ENCODE data around the gene GFOD2. TPM values are rescaled to one million over a fixed set of nuclear protein-coding genes. Genes with fewer than 3 reads are reported as not detected.

Gene GFOD2
- total RNA-seq, 1 donor from 2014 or later, result 31.7 TPM

DNA sequence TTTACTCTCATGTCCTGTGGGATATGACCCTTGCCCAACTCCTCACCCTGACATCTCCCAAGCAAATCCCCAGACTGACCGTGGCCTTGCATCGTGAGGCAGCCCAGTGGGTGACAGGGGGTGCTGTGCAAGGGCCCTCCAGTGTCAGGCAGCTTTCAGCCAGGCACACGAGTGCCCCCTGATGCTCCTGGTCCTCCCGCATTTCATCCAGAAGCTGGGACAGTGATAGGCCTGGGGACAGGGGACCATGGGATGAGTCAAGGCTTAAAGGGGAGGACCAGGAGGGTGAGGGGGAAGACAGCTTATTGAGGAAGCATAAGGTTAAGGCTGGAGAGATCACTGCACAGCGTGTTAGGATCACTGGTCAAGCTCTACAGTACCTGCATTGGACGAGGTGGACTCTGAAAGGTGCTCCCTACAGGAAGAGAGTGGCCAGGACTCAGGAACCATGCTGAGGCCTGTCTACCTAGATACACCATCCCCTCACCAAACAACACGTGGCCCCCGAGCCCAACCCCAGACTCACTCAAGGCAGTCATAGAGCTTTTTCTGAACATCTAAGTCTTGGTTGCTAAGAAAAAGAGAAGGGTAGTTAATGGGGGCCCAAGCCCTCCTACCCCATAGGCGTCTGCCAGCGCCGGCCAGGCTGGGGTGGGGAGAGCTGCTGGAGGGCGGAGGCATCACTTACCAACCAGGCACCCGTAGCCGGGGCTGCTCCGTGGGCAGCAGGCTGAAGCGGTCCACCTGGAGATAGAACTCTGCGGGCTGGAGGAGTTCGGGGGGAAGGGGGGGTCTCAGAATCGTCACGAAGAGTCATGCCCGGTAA is 60.1 kb downstream of the GFOD2 start:
- peaks cover 16% of the 10 kb centered on the region for H3K27me3 Mint-ChIP-seq
- TF ChIP-seq, protein P1, sequence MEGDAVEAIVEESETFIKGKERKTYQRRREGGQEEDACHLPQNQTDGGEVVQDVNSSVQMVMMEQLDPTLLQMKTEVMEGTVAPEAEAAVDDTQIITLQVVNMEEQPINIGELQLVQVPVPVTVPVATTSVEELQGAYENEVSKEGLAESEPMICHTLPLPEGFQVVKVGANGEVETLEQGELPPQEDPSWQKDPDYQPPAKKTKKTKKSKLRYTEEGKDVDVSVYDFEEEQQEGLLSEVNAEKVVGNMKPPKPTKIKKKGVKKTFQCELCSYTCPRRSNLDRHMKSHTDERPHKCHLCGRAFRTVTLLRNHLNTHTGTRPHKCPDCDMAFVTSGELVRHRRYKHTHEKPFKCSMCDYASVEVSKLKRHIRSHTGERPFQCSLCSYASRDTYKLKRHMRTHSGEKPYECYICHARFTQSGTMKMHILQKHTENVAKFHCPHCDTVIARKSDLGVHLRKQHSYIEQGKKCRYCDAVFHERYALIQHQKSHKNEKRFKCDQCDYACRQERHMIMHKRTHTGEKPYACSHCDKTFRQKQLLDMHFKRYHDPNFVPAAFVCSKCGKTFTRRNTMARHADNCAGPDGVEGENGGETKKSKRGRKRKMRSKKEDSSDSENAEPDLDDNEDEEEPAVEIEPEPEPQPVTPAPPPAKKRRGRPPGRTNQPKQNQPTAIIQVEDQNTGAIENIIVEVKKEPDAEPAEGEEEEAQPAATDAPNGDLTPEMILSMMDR (conservative IDR thresholded peaks at IDR 0.05), result no peak
- no peaks in the 10 kb centered on the region for H3K9me3 Mint-ChIP-seq
- no peak overlapping the region for H3K27ac Mint-ChIP-seq
- H3K4me3 Mint-ChIP-seq, result peak overlapping the region; percentile 96
- H3K36me3 Mint-ChIP-seq, result peaks cover 3% of the 10 kb centered on the region
- DNase-seq (ENCODE audit: extremely low spot score, unreplicated experiment), result no peak
- peaks cover 1% of the 10 kb centered on the region for H3K4me1 Mint-ChIP-seq (ENCODE audit: unreplicated experiment)

DNA sequence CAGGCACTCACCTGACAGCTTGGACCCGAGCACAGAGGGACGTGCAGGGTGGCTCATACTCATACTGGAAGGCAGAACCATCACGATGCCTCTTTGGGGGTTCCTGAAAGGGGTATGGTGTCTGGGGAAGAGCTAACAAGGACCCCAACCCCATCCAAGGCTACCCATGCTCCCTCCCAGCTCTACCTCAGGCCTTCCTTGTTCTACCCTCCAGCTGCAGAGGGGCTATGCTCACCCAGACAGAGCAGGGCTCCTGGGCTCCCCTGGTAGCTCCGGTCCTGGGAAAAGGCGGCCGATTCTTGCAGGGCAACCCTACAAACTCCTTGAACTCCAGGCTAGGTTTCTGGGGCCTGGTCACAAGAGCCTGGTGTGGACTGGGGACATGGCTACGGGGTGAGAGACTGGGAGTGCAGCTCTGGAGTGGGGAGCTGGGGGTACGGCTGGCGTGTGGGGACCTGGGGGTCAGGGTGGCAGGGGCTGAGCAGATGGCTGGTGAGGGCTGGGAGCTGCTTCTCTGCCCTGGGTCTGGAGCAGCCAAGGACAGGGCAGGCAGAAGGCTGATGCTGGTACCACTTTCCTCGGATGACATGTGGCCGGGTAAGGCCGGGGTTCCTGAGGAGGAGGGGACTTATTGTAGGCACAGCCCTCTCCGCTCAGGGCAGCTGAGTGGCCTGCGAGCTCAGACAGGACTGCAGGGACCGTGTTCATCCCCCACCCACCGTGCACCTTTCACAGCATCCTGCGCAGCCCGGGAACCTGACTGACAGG is 61.2 kb downstream of the GFOD2 start:
- Mint-ChIP-seq H3K27ac (no peak overlapping the region), H3K4me1 (ENCODE audit: unreplicated experiment) (no peaks in the 10 kb centered on the region), H3K4me3 (no peak overlapping the region), H3K9me3 (no peaks in the 10 kb centered on the region), H3K27me3 (peaks cover 20% of the 10 kb centered on the region), H3K36me3 (peaks cover 3% of the 10 kb centered on the region)
- TF ChIP-seq, protein P1 (conservative IDR thresholded peaks at IDR 0.05), result no peak
- DNase-seq (ENCODE audit: extremely low spot score, unreplicated experiment), result no peak

DNA sequence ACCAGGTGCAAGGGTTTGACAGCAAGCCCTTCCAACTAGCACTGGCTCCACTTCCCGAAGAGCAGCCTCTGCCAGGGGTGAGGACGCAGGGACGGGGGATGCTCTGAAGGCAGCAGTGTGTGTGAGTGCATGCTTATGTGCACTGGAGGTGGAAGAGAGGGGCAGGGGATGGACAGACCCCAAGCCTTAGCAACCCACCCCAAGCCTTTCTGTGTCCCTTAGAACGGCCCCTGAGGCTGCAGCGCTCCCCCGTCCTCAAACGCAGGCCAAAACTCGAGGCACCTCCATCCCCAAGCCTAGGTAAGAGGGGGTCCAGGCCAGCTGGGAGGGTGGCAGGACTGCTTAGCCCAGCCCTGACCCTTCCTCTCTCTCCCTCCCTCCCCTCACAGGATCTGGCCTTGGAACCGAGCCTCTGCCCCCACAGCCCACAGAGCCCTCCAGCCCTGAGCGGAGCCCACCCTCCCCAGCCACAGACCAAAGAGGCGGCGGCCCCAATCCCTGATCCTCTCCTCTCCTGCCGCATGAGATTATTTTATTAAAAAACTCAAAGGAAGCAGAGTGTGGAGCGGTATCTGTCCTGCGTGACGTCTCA is 62.0 kb downstream of the GFOD2 start:
- Mint-ChIP-seq H3K27me3 (peaks cover 23% of the 10 kb centered on the region), H3K4me3 (peak overlapping the region; percentile 59), H3K4me1 (ENCODE audit: unreplicated experiment) (no peaks in the 10 kb centered on the region), H3K27ac (no peak overlapping the region), H3K9me3 (no peaks in the 10 kb centered on the region), H3K36me3 (peaks cover 3% of the 10 kb centered on the region)
- TF ChIP-seq, protein P1 (conservative IDR thresholded peaks at IDR 0.05), result no peak
- DNase-seq (ENCODE audit: extremely low spot score, unreplicated experiment), result no peak

DNA sequence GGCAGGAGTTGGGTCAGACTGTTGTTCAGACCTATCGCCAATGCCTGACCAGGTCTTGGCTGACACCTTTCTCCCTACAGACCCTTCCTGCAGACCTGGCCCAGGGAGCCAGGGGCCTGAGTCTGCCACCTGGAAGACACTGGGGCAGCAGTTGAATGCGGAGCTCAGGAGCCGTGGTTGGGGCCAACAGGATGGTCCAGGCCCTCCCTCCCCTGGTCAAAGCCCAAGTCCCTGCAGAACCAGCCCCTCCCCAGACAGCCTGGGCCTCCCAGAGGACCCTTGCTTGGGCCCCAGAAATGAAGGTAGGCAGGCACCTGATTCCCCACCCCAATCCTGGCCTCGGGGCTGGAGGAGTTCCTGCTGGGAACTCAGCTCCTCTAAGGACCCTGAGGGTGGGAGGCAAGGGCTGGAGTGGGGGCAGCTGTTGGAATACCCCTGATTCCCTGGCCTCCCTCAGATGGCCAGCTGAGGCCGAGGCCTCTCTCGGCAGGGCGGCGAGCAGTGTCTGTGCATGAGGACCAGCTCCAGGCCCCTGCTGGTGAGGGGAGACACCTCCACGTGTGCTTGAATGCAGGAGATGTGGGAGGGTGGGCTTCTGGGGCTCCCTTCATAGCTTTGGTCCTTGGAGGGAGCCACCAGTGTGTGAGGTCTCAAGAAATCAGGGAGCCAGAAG is 62.6 kb downstream of the GFOD2 start:
- TF ChIP-seq, protein P1 (conservative IDR thresholded peaks at IDR 0.05), result no peak
- no peak overlapping the region for H3K27ac Mint-ChIP-seq
- H3K27me3 Mint-ChIP-seq, result peaks cover 29% of the 10 kb centered on the region
- H3K4me3 Mint-ChIP-seq, result peak overlapping the region; percentile 59
- no peaks in the 10 kb centered on the region for H3K9me3 Mint-ChIP-seq
- H3K4me1 Mint-ChIP-seq (ENCODE audit: unreplicated experiment), result no peaks in the 10 kb centered on the region
- peaks cover 3% of the 10 kb centered on the region for H3K36me3 Mint-ChIP-seq
- no peak for DNase-seq (ENCODE audit: extremely low spot score, unreplicated experiment)

DNA sequence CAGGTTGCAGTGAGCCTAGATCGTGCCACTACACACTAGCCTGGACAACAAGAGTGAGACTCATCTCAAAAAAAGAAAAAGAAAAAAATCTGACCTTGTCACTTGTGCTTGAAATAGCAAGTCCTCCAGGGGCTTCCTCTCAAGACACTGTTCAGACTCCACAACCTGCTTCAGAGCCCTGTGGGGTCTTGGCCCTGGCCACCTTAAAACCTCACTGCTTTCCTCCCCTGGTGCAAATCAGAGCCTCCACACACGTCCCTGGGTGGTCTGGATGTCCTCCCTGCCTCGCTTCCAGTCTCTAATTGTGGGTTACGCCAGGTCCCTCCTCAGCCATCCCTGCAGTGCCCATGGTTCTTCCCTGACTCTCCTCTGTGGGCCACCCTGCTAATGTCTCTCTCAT is 63.8 kb downstream of the GFOD2 start:
- TF ChIP-seq, protein P1 (conservative IDR thresholded peaks at IDR 0.05), result no peak
- DNase-seq (ENCODE audit: extremely low spot score, unreplicated experiment), result no peak
- H3K27ac Mint-ChIP-seq, result no peak overlapping the region
- peaks cover 3% of the 10 kb centered on the region for H3K36me3 Mint-ChIP-seq
- peaks cover 41% of the 10 kb centered on the region for H3K27me3 Mint-ChIP-seq
- peak overlapping the region; percentile 45 for H3K4me3 Mint-ChIP-seq
- H3K4me1 Mint-ChIP-seq (ENCODE audit: unreplicated experiment), result no peaks in the 10 kb centered on the region
- H3K9me3 Mint-ChIP-seq, result no peaks in the 10 kb centered on the region

Data from type B pancreatic cell (in vitro differentiated cells).